Neural cell (in vitro differentiated cells): Measurements from ENCODE around the gene AVPR1B. TPM values are rescaled to one million over a fixed set of nuclear protein-coding genes. Genes with fewer than 3 reads are reported as not detected.

Experiments
- H2AFZ ChIP-seq: fragments of 200-600, 300-800 bp; sonication (generic), shearing (Covaris generic); 2 replicates; pipeline ENCODE4 v1.6.0; 2014; ENCODE audit warnings: low read depth, mild to moderate bottlenecking, antibody characterized with exemption, low read length, moderate library complexity
- H3F3A ChIP-seq: fragments of 200-600 bp; shearing (Covaris generic); 2 replicates; pipeline ENCODE4 v1.6.1; 2016; ENCODE audit warnings: mild to moderate bottlenecking, moderate library complexity, mixed read lengths, antibody characterized with exemption, low read length; ENCODE audit not compliant: insufficient read depth, poor library complexity, severe bottlenecking
- H3K27ac ChIP-seq: fragments of 200-600, 300-800 bp; sonication (generic), shearing (Covaris generic); 2 replicates; pipeline ENCODE4 v1.5.1; 2014; ENCODE audit warnings: mild to moderate bottlenecking, low read length, moderate library complexity
- H3K27me3 ChIP-seq: fragments of 300-800, 200-600 bp; sonication (generic), shearing (Covaris generic); 2 replicates; pipeline ENCODE4 v1.6.0; 2014; ENCODE audit warnings: mild to moderate bottlenecking, low read depth, low read length, moderate library complexity; ENCODE audit not compliant: insufficient read depth
- H3K36me3 ChIP-seq: fragments of 300-800, 200-600 bp; sonication (generic), shearing (Covaris generic); 2 replicates; pipeline ENCODE4 v1.5.1; 2014; ENCODE audit warnings: mild to moderate bottlenecking, antibody characterized with exemption, low read length, moderate library complexity; ENCODE audit not compliant: insufficient read depth
- H3K4me2 ChIP-seq: fragments of 300-800, 200-600 bp; sonication (generic), shearing (Covaris generic); 2 replicates; pipeline ENCODE4 v1.6.0; 2014; ENCODE audit warnings: mild to moderate bottlenecking, low read length
- H3K4me3 ChIP-seq: fragments of 300-800, 200-600 bp; sonication (generic), shearing (Covaris generic); 2 replicates; pipeline ENCODE4 v1.5.1; 2014; ENCODE audit warnings: mild to moderate bottlenecking, low read length, moderate library complexity
- H3K79me2 ChIP-seq: fragments of 200-600 bp; shearing (Covaris generic); replicated peaks from 2 replicates; pipeline ENCODE4 v1.6.0; 2014; ENCODE audit warnings: mild to moderate bottlenecking, low read length, moderate library complexity; ENCODE audit not compliant: insufficient read depth
- H3K9ac ChIP-seq: fragments of 300-800, 200-600 bp; sonication (generic), shearing (Covaris generic); 2 replicates; pipeline ENCODE4 v1.6.1; 2016; ENCODE audit warnings: mild to moderate bottlenecking, low read length, mixed read lengths
- H3K9me2 ChIP-seq: fragments of 200-600 bp; shearing (Covaris generic); 2 replicates; pipeline ENCODE4 v1.6.1; 2016; ENCODE audit warnings: mild to moderate bottlenecking, low read length, mixed read lengths; ENCODE audit not compliant: insufficient read depth
- H3K9me3 ChIP-seq: fragments of 200-600, 300-800 bp; sonication (generic), shearing (Covaris generic); 2 replicates; pipeline ENCODE4 v1.6.1; 2016; ENCODE audit warnings: mild to moderate bottlenecking, mixed run types, low read length, moderate library complexity, mixed read lengths
- H4K20me1 ChIP-seq: fragments of 200-600 bp; shearing (Covaris generic); 2 replicates; pipeline ENCODE4 v1.6.1; 2016; ENCODE audit warnings: mild to moderate bottlenecking, mixed run types; ENCODE audit not compliant: insufficient read depth
- EP300 ChIP-seq: fragments of 450-650 bp; conservative IDR thresholded peaks from 2 replicates; pipeline ENCODE4 v1.6.1; 2014; ENCODE audit warnings: antibody characterized with exemption, mild to moderate bottlenecking, moderate library complexity; ENCODE audit not compliant: poor library complexity, severe bottlenecking
- EZH2 ChIP-seq: fragments of 200-600, 300-800 bp; shearing (Covaris generic), sonication (generic); IDR thresholded peaks from 2 replicates; pipeline ENCODE4 v1.6.1; 2014; ENCODE audit warnings: antibody characterized with exemption, low read length, borderline replicate concordance, mild to moderate bottlenecking; ENCODE audit not compliant: insufficient read depth, poor library complexity, severe bottlenecking
- MXI1 ChIP-seq: fragments of 450-650 bp; conservative IDR thresholded peaks from 2 replicates; pipeline ENCODE4 v1.6.1; 2014; ENCODE audit warnings: antibody characterized with exemption, mild to moderate bottlenecking; ENCODE audit not compliant: poor library complexity, severe bottlenecking
- POLR2AphosphoS5 ChIP-seq: IDR thresholded peaks from 2 replicates; pipeline ENCODE4 v1.6.1; 2012
- RAD21 ChIP-seq: fragments of 450-650 bp; conservative IDR thresholded peaks from 2 replicates; pipeline ENCODE4 v1.6.1; 2014; ENCODE audit warnings: antibody characterized with exemption, mild to moderate bottlenecking, moderate library complexity
- SMC3 ChIP-seq: fragments of 450-650 bp; conservative IDR thresholded peaks from 2 replicates; pipeline ENCODE4 v1.6.1; 2014; ENCODE audit warnings: antibody characterized with exemption, mild to moderate bottlenecking, moderate library complexity; ENCODE audit not compliant: poor library complexity
- TAF1 ChIP-seq: IDR thresholded peaks from 2 replicates; pipeline ENCODE4 v1.6.1; 2012; ENCODE audit warnings: low read depth
- polyA plus RNA-seq: library from polyadenylated mRNA; depleted of rRNA; stranded (reverse); fragments of >200 nt; gene quantifications from 2 replicates; pipeline ENCODE4 v1.2.3, GENCODE V29; 2014
- TF ChIP-seq, protein P1 (sequence below): IDR thresholded peaks from 2 replicates; pipeline ENCODE4 v1.6.1; 2012; ENCODE audit warnings: borderline replicate concordance
- TF ChIP-seq, protein P2 (sequence below): fragments of 450-650 bp; IDR thresholded peaks from 2 replicates; pipeline ENCODE4 v1.5.1; 2014; ENCODE audit warnings: antibody characterized with exemption, mild to moderate bottlenecking, moderate library complexity; ENCODE audit not compliant: poor library complexity, severe bottlenecking

Gene AVPR1B
- polyA plus RNA-seq, 1 donor from 2014 or later = not detected

DNA sequence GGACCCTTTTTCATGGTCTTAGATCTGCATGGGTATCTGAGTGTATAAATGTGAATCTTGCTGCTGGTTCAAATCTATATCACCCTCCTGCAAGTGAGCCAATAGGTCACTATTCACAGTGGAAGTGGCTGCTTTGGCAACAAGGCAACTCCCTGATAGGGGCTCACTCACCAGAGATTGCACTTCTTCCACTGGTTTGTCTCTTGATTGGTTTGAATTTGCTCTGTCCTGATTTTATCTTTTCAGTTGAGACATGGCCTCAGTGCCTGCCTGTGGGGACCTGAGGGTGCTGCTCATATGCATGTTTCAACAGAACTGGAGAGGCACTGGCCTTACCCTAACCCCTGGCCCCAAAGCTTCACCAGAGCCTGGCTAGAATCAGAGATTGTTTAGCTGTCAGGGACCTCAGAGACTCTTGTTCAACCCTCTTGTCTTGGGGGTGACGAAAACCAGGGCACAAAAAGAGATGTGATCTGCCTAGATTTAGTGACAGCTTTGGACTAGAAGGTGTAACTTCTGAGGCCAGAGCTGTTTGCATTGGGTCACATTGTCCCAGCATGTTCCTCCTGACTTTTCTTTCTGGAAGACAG is 16.9 kb downstream of the AVPR1B start:
- Histone ChIP-seq H3K4me2 (no peak overlapping the region), H3K27me3 (no peaks in the 10 kb centered on the region), H3F3A (no peaks in the 10 kb centered on the region), H2AFZ (no peak overlapping the region), H3K79me2 (no peaks in the 10 kb centered on the region), H3K36me3 (no peaks in the 10 kb centered on the region), H3K9me2 (no peaks in the 10 kb centered on the region), H3K9ac (no peak overlapping the region), H3K4me3 (no peak overlapping the region), H3K27ac (no peak overlapping the region), H4K20me1 (no peaks in the 10 kb centered on the region), H3K9me3 (no peaks in the 10 kb centered on the region)
- TF ChIP-seq EZH2 (no peak), TAF1 (no peak), SMC3 (no peak), RAD21 (no peak), MXI1 (no peak), EP300 (no peak), POLR2AphosphoS5 (no peak)
- TF ChIP-seq, protein P1, sequence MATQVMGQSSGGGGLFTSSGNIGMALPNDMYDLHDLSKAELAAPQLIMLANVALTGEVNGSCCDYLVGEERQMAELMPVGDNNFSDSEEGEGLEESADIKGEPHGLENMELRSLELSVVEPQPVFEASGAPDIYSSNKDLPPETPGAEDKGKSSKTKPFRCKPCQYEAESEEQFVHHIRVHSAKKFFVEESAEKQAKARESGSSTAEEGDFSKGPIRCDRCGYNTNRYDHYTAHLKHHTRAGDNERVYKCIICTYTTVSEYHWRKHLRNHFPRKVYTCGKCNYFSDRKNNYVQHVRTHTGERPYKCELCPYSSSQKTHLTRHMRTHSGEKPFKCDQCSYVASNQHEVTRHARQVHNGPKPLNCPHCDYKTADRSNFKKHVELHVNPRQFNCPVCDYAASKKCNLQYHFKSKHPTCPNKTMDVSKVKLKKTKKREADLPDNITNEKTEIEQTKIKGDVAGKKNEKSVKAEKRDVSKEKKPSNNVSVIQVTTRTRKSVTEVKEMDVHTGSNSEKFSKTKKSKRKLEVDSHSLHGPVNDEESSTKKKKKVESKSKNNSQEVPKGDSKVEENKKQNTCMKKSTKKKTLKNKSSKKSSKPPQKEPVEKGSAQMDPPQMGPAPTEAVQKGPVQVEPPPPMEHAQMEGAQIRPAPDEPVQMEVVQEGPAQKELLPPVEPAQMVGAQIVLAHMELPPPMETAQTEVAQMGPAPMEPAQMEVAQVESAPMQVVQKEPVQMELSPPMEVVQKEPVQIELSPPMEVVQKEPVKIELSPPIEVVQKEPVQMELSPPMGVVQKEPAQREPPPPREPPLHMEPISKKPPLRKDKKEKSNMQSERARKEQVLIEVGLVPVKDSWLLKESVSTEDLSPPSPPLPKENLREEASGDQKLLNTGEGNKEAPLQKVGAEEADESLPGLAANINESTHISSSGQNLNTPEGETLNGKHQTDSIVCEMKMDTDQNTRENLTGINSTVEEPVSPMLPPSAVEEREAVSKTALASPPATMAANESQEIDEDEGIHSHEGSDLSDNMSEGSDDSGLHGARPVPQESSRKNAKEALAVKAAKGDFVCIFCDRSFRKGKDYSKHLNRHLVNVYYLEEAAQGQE = no peak
- TF ChIP-seq, protein P2, sequence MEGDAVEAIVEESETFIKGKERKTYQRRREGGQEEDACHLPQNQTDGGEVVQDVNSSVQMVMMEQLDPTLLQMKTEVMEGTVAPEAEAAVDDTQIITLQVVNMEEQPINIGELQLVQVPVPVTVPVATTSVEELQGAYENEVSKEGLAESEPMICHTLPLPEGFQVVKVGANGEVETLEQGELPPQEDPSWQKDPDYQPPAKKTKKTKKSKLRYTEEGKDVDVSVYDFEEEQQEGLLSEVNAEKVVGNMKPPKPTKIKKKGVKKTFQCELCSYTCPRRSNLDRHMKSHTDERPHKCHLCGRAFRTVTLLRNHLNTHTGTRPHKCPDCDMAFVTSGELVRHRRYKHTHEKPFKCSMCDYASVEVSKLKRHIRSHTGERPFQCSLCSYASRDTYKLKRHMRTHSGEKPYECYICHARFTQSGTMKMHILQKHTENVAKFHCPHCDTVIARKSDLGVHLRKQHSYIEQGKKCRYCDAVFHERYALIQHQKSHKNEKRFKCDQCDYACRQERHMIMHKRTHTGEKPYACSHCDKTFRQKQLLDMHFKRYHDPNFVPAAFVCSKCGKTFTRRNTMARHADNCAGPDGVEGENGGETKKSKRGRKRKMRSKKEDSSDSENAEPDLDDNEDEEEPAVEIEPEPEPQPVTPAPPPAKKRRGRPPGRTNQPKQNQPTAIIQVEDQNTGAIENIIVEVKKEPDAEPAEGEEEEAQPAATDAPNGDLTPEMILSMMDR = no peak

DNA sequence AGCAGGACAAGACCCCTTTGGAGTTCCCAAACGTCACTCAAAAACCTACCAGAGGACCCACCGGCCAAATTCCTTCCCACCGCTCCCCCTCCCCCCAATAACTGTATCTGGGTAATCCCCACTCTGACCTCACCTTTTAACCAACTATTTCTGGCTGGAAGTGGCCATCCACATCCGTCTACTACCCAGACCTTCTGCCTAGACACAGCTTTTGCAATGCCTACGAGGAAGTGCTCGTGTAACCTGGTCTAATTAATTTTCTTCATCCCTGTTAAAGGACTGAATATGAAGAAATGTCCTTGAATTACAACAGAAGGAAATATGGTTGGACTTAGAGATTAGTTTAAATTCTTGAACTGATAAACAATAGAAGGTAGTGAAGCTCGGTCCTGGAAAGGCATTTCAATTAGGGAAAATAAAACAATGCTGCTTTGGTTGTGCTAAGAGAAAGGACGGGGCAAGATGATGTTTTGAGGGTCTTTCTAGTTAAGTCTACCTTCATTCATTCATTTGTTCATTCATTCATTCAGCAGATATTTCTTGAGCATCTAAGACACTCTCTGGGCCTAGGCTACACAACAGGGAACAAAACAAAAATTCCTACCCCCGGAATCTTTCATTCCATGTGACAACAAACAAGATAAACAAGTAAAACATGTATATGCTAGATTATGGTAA is 18.8 kb downstream of the AVPR1B start:
- no peaks in the 10 kb centered on the region for H4K20me1 ChIP-seq

More for the DNA sequence above, 18.8 kb downstream of the AVPR1B start:
- Histone ChIP-seq H3K27me3 (no peaks in the 10 kb centered on the region), H3F3A (no peaks in the 10 kb centered on the region), H3K27ac (no peak overlapping the region), H3K9me3 (no peaks in the 10 kb centered on the region), H3K9me2 (no peaks in the 10 kb centered on the region), H2AFZ (no peak overlapping the region), H3K79me2 (no peaks in the 10 kb centered on the region), H3K4me3 (no peak overlapping the region), H3K4me2 (no peak overlapping the region), H3K9ac (no peak overlapping the region), H3K36me3 (no peaks in the 10 kb centered on the region)
- TF ChIP-seq EZH2 (no peak), RAD21 (no peak), POLR2AphosphoS5 (no peak), SMC3 (no peak), MXI1 (no peak), TAF1 (no peak), EP300 (no peak)
- TF ChIP-seq, protein P2 = no peak
- TF ChIP-seq, protein P1 = no peak
